CD4-positive, alpha-beta T cell treated with Interferon gamma for 1 hour (primary cell): Measurements from ENCODE around the gene KIR2DL1.
"Not testable (repeated sequence)": the region's sequence is repeated elsewhere in the genome, so short reads cannot be mapped to it uniquely, and the experiment has no call there.

Source experiments
- DNase-seq: peaks from one replicate; pipeline ENCODE4 v3.0.0-alpha.2; 2020

Gene KIR2DL1

DNA sequence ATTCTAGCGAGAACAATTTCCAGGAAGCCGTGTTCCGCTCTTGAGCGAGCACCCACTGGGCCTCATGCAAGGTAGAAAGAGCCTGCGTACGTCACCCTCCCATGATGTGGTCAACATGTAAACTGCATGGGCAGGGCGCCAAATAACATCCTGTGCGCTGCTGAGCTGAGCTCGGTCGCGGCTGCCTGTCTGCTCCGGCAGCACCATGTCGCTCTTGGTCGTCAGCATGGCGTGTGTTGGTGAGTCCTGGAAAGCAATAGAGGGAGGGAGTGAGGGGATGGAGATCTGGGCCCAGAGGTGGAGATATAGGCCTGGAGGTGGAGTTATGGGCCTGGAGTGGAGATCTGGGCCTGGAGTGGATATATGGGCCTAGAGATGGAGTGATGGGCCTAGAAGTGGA is at the start of gene KIR2DL1:
Gene KIR2DL1, plus strand, starts transcription at position 148 of the 400 bp plus-strand sequence. Its CDS starts 58 bp downstream, at position 206.
- not testable (repeated sequence) for DNase-seq

DNA sequence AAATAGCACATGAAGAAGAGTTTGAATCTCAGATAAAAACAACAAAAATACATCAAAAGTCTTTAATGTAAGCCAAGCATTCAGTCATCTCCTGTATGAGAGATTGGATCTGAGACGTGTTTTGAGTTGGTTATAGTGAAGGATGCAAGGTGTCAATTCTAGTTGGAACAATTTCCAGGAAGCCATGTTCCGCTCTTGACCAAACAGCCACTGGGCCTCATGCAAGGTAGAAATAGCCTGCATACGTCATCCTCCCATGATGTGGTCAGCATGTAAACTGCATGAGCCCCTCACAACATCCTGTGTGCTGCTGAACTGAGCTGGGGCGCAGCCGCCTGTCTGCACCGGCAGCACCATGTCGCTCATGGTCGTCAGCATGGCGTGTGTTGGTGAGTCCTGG is 45.5 kb upstream of the KIR2DL1 start, which contains the start of gene KIR3DL3:
Gene KIR3DL3, plus strand, starts transcription at position 301 of the 400 bp plus-strand sequence. Its CDS starts 55 bp downstream, at position 356.
- DNase-seq: no peak

DNA sequence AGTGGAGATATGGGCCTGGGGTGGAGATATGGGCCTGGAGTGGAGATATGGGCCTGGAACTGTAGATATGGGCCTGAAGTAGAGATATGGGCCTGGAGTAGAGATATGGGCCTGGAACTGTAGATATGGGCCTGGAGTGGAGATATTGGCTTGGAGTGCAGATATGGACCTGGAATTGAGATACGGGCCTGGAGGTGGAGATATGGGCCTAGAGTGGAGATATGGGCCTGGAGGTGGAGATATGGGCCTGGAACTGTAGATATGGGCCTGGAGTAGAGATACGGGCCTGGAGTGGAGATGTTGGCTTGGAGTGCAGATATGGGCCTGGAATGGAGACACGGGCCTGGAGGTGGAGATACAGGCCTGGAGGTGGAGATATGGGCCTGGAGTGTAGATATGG is 44.9 kb upstream of the KIR2DL1 start:
- no peak for DNase-seq

DNA sequence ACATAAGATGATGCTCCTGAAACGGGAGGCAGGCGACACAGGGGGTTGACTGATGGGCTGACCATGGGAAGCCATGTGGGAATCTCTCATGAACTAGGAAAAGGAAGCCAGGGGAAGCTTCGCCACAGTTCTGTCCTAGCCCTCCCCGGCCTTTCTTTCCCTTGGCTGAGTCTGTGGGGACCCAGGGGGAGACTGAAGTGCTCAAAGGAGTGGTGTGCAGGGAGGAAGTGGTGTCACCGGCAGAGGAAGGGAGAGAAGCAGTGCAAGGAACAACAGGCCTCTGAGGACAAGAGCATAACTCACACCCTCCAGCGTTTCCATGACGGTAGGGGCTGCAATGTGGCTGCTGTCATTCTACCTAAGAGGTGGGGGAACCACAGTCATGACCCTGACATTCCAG is 44.3 kb upstream of the KIR2DL1 start:
- no peak for DNase-seq

DNA sequence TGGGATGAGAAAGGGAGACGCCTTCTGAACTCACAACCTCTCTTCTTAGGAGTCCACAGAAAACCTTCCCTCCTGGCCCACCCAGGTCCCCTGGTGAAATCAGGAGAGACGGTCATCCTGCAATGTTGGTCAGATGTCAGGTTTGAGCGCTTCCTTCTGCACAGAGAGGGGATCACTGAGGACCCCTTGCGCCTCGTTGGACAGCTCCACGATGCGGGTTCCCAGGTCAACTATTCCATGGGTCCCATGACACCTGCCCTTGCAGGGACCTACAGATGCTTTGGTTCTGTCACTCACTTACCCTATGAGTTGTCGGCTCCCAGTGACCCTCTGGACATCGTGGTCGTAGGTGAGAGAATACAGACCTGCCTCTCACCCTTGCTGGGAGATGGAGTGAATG is 42.0 kb upstream of the KIR2DL1 start:
- DNase-seq: no peak

DNA sequence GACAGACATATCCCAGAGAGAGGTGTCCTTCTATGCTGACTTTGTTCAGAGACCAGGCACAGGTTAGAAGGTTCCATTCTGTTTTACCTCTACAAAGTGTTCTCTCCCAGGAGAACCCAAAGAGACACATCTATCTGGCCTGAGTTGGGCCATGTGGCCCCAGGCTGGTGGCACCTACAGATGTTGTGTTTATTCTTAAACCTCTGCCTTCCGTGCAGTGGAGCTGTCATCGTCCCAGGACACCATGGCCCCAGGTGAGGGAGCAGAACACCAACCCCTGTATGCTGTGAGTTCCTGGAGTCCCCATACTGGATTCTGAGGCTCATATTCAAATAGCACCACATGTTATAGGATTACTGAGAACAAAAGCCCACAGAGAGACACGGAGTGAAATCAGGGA is 41.4 kb upstream of the KIR2DL1 start:
- no peak for DNase-seq

DNA sequence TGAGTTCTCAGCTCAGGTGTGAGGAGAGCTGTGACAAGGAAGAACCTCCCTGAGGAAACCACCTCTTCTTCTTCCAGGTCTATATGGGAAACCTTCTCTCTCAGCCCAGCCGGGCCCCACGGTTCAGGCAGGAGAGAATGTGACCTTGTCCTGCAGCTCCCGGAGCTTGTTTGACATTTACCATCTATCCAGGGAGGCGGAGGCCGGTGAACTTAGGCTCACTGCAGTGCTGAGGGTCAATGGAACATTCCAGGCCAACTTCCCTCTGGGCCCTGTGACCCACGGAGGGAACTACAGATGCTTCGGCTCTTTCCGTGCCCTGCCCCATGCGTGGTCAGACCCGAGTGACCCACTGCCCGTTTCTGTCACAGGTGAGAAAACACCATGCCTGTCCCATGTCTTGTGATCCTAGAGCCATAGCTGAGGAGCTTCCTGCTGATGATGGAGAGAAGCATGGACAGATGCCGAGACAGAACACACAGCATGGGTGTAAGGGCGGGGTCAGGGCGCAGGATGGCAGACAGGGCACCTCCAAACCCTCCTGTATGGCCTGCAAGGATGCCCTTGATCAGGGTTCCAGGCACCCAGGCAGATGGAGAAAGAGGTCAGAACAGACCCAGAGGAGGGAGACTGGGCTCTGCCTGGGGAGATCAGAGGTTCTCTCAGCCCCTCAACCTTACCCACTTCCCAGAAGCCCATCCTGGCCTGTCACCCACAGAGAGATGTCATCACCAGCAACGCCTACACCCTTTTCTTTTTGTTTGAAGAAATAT is 40.0 kb upstream of the KIR2DL1 start:
- DNase-seq: no peak

DNA sequence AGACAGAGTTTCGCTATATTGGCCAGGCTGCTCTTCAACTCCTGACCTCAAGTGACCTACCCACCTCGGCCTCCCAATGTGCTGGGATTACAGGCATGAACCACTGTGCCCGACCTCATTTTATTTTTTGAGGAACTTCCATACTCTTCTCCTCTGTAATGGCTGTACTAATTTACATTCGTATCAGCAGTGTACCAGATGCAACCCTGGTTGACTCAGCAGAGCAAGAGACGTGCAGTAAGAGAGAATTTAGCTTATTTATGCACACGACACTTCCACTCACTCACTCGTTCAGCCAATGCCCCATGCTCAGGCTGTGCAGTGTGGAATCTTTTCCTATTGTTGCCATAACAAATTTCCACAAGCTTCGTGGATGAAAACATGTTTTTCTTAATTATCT is 38.4 kb upstream of the KIR2DL1 start:
- DNase-seq: no peak

DNA sequence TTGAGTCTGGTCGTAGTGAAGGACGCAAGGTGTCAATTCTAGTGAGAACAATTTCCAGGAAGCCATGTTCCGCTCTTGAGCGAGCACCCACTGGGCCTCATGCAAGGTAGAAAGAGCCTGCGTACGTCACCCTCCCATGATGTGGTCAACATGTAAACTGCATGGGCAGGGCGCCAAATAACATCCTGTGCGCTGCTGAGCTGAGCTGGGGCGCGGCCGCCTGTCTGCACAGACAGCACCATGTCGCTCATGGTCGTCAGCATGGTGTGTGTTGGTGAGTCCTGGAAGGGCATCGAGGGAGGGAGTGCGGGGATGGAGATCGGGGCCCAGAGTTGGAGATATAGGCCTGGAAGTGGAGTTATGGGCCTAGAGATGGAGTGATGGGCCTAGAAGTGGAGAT is 31.3 kb upstream of the KIR2DL1 start, which contains the start of gene KIR2DL3:
Gene KIR2DL3, plus strand, starts transcription at position 208 of the 400 bp plus-strand sequence. Its CDS starts 33 bp downstream, at position 241.
- not testable (repeated sequence) for DNase-seq

DNA sequence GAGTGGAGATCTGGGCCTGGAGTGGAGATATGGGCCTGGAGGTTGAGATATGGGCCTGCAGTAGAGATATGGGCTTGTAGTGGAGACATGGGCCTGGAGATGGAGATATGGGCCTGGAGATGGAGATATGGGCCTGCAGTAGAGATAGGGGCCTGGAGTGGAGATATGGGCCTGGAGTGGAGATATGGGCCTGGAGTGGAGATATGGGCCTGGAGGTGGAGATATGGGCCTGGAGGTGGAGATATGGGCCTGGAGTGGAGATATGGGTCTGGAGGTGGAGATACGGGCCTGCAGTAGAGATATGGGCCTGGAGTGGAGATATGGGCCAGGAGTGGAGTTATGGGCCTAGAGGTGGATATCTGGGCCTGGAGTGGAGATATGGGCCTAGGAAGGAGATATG is 30.9 kb upstream of the KIR2DL1 start:
- no peak for DNase-seq

DNA sequence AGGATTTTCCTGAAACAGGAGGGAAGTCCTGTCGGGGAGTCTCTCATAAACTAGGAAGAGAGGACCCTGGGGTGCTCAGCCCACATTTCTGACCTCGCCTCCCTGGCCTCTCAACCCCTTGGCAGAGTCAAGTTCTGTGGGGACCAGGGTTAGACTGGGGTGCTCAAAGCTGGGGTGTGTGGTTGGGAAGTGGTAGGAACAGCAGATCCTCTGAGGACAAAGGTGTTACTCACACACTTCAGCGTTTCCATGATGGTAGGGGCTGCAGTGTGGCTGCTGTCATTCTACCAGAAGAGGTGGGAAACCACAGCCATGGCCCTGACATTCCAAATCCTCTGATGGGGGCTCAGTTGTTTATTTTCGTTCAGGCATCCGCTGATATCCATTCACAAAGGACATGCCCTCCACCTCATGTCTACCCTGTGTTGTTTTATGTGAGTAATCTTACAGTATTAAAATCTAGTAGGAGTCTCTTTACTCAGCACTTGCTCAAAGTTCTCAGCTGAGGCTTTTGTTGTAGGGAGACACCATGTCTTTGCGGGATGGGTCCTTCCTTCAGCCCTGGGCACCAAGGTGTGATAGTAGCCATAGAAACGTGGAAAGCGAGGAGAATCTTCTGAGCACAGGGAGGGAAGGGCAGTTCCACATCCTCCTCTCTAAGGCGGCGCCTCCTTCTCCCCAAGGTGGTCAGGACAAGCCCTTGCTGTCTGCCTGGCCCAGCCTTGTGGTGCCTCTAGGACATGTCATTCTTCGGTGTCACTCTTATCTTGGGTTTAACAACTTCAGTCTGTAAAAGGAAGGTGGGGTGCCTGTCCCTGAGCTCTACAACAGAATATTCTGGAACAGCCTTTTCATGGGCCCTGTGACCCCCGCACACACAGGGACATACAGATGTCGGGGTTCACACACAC is 29.8 kb upstream of the KIR2DL1 start:
- no peak for DNase-seq

DNA sequence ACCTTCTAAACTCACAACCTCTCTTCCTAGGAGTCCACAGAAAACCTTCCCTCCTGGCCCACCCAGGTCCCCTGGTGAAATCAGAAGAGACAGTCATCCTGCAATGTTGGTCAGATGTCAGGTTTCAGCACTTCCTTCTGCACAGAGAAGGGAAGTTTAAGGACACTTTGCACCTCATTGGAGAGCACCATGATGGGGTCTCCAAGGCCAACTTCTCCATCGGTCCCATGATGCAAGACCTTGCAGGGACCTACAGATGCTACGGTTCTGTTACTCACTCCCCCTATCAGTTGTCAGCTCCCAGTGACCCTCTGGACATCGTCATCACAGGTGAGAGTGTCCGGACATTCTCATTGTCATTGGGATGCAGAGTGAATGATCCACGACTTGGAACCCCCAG is 27.6 kb upstream of the KIR2DL1 start:
- not testable (repeated sequence) for DNase-seq

DNA sequence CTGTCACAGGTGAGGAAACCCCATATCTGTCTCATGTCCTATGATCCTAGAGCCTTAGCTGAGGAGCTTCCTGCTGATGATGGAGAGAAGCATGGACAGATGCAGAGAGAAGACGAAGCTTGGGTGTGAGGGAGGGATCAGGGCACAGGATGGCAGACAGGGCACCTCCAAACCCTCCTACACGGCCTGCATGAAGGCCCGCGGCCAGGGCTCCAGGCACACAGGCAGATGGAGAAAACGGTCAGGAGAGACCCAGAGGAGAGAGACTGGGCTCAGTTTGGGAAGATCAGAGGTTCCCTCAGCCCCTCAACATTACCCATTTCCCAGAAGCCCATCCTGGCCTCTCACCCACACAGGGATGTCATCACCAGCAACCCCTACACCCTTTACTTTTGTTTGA is 25.5 kb upstream of the KIR2DL1 start:
- not testable (repeated sequence) for DNase-seq

DNA sequence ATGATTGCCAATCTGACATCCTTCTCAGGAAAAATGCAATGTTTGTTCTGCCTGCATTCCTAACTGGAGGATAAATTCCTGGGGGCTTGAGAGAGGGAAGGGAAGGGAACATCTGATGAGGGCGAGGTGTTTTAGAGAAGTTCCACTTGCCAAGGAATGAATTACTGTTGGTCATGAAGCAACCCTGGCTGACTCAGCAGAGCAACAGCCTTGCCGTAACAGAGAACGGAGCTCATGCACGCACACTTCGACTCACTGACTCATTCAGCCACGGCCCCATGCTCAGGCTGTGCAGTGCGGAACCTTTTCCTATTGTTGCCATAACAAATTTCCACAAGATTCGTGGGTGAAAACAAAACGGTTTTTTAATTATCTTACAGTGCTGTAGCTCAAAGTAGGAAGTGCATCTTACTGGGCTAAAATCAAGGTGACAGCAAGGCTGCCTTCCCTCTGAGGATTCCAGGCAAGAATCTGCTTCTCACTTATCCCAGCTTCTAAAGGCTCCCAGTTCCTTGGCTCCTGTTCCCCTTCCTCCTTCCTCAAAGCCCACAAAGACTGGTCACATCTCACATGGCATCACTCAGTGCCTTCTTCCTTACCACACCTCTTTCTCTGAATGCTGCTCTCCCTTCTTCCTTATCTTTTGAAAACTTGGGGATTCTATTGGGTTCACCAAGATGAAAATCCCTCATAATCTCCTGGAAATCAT is 21.8 kb upstream of the KIR2DL1 start:
- DNase-seq: peak; percentile 78

DNA sequence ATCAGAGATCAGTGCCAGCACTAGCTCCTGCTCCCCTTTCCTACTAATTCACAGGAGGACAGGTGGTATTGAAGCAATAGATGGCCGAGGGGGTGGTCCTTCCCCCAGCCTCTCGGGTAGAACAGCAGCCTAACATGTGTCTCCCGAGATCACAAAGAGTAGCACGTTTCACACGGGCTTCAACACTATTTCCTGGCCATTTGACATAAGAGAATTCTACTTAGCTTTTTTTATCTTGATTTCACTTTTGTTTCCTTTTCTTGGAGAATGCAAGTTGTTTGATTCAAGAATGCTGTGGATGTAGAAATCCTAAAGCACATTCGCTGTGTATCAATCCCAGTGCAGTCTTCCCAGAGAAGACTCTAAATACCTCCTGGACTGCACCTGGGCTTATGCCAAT is 19.3 kb upstream of the KIR2DL1 start:
- DNase-seq: not testable (repeated sequence)

DNA sequence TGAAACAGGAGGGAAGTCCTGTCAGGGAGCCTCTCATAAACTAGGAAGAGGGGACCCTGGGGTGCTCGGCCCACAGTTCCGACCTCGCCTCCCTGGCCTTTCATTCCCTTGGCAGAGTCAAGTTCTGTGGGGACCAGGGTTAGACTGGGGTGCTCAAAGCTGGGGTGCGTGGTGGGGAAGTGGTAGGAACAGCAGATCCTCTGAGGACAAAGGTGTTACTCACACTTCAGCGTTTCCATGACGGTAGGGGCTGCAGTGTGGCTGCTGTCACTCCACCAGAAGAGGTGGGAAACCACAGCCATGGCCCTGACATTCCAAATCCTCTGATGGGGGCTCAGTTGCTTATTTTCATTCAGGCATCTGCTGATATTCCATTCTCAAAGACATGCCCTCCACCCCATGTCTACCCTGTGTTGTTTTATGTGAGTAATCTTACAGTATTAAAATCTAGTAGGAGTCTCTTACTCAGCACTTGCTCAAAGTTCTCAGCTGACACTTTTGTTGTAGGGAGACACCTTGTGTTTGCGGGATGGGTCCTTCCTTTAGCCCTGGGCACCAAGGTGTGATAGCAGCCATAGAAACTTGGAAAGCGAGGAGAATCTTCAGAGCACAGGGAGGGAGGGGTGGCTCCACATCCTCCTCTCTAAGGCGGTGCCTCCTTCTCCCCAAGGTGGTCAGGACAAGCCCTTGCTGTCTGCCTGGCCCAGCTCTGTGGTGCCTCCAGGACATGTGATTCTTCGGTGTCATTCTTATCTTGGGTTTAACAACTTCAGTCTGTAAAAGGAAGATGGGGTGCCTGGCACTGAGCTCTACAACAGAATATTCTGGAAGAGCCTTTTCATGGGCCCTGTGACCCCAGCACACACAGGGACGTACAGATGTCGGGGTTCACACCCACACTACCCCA is 13.1 kb upstream of the KIR2DL1 start:
- DNase-seq: not testable (repeated sequence)

DNA sequence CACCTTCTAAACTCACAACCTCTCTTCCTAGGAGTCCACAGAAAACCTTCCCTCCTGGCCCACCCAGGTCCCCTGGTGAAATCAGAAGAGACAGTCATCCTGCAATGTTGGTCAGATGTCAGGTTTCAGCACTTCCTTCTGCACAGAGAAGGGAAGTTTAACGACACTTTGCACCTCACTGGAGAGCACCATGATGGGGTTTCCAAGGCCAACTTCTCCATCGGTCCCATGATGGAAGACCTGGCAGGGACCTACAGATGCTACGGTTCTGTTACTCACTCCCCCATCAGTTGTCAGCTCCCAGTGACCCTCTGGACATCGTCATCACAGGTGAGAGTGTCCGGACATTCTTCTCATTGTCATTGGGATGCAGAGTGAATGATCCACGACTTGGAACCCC is 11.0 kb upstream of the KIR2DL1 start:
- not testable (repeated sequence) for DNase-seq

DNA sequence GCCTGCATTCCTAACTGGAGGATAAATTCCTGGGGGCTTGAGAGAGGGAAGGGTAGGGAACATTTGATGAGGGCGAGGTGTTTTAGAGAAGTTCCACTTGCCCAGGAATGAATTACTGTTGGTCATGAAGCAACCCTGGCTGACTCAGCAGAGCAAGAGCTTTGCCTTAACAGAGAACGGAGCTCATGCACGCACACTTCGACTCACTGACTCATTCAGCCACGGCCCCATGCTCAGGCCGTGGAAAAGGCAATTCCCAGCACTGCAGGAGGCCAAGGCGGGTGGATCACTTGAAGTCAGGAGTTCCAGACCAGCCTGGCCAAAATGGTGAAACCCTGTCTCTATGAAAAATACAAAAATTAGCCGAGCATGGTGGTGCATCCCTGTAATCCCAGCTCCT is 5.4 kb upstream of the KIR2DL1 start:
- peak; percentile 64 for DNase-seq

DNA sequence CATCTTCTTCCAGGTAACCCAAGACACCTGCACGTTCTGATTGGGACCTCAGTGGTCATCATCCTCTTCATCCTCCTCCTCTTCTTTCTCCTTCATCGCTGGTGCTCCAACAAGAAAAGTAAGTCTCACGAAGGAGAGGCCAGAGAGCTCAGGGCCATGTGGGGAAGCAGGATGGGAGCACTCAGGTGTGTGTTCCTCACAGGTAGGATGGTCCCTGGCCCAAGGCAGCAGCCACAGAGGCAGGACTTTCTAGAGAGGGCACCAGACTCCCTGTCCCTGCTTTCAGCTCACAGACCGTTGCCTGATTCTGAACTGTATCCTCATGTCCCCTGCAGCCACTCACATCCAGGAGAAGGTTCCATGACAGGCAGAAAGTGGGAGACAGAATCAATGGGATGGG is 3.1 kb upstream of the KIR2DL1 start:
- not testable (repeated sequence) for DNase-seq

DNA sequence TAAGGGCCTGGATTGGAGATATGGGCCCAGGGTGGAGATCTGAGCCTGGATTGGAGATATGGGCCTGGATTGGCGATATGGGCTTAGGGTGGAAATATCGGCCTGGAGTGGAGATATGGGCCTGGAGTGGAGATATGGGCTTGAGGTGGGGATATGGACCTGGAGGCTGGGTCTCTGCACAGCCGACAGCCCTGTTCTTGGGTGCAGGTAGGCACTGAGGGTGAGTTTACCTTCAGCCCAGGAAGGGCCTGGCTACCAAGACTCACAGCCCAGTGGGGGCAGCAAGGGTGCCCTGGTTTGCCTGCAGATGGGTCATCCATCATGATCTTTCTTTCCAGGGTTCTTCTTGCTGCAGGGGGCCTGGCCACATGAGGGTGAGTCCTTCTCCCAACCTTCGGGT is 918 bp downstream of the KIR2DL1 start:
- DNase-seq: not testable (repeated sequence)

DNA sequence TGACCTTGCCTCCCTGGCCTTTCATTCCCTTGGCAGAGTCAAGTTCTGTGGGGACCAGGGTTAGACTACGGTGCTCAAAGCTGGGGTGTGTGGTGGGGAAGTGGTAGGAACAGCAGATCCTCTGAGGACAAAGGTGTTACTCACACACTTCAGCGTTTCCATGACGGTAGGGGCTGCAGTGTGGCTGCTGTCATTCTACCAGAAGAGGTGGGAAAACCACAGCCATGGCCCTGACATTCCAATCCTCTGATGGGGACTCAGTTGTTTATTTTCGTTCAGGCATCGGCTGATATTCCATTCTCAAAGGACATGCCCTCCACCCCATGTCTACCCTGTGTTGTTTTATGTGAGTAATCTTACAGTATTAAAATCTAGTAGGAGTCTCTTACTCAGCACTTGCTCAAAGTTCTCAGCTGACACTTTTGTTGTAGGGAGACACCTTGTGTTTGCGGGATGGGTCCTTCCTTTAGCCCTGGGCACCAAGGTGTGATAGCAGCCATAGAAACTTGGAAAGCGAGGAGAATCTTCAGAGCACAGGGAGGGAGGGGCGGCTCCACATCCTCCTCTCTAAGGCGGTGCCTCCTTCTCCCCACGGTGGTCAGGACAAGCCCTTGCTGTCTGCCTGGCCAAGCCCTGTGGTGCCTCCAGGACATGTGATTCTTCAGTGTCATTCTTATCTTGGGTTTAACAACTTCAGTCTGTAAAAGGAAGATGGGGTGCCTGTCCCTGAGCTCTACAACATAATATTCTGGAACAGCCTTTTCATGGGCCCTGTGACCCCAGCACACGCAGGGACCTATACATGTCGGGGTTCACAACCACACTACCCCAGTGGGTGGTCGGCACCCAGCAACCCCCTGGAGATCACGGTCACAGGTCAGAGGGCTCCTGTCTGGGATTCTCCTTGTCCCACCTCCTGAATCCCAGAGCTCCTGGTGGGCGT is 1.7 kb downstream of the KIR2DL1 start:
- DNase-seq: not testable (repeated sequence)
